ENCODE results near the gene SLC22A17. TPM values are rescaled to one million over a fixed set of nuclear protein-coding genes. Genes with fewer than 3 reads are reported as not detected.

The SLC22A17 gene
- total and polyA plus RNA-seq, 2 of the 13 experiments (the other 11 are each of a cell fraction or from before 2014, with no cell fraction given) = 0.95 to 1.1 TPM

DNA sequence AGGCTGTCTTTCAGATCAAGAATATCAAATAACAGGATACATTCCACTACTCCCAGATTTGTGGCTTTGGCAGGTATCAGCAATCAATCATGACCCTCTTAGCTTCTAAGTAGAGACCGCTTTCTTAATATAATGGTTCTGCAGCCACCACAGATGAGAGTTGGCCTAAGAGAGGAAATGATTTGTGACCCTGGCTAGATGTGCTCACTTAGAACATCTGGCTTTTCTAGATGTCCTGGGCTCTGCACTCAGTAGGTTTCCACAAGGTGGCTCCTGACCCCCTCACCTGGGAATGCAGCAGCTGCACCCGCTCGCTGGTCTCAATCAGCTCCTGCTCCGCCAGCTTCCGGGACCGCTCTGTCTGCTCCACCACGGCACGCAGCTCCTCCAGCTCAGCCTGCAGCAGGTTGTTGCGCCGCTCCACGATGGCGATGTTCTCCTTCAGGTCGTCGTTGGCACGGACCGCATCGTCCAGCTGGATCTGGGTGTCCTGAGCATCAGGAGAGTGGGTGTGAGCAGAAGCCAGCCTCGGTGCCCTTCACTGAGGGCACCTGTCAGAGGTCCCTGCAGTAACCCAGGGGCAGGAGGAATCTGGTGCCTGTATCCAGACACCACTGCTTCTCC is 33.1 kb upstream of the SLC22A17 start (continued):
- TF ChIP-seq KIAA2018 (CRISPR knock-in tag; IDR thresholded peaks at IDR 0.05; ENCODE audit: borderline replicate concordance) (no peak), HMG20A (CRISPR knock-in tag; IDR thresholded peaks at IDR 0.05; ENCODE audit: borderline replicate concordance) (no peak), ARID2 (CRISPR knock-in tag; IDR thresholded peaks at IDR 0.05; ENCODE audit: borderline replicate concordance) (no peak), ZNF768 (CRISPR knock-in tag; IDR thresholded peaks at IDR 0.05) (peak; percentile 20; the same call in 1 of the 2 replicates), NFATC3 (CRISPR knock-in tag; IDR thresholded peaks at IDR 0.05) (no peak), ELF1 (CRISPR knock-in tag; IDR thresholded peaks at IDR 0.05) (peak; percentile 62), SMAD9 (CRISPR knock-in tag; IDR thresholded peaks at IDR 0.05) (no peak), KLF9 (CRISPR knock-in tag; IDR thresholded peaks at IDR 0.05; ENCODE audit: low read depth) (no peak), ZNF839 (CRISPR knock-in tag; IDR thresholded peaks at IDR 0.05; ENCODE audit: borderline replicate concordance) (0 out of 2 replicates have a peak, but pooled peaks have one; percentile 45), STAG1 (CRISPR knock-in tag; IDR thresholded peaks at IDR 0.05) (peak; percentile 55), HINFP (CRISPR knock-in tag; IDR thresholded peaks at IDR 0.05; ENCODE audit: low read depth) (0 out of 2 replicates have a peak, but pooled peaks have one; percentile 29), ATF4 (CRISPR knock-in tag; IDR thresholded peaks at IDR 0.05) (no peak), KDM4B (CRISPR knock-in tag; IDR thresholded peaks at IDR 0.05) (no peak)
- TF ChIP-seq, protein P1, sequence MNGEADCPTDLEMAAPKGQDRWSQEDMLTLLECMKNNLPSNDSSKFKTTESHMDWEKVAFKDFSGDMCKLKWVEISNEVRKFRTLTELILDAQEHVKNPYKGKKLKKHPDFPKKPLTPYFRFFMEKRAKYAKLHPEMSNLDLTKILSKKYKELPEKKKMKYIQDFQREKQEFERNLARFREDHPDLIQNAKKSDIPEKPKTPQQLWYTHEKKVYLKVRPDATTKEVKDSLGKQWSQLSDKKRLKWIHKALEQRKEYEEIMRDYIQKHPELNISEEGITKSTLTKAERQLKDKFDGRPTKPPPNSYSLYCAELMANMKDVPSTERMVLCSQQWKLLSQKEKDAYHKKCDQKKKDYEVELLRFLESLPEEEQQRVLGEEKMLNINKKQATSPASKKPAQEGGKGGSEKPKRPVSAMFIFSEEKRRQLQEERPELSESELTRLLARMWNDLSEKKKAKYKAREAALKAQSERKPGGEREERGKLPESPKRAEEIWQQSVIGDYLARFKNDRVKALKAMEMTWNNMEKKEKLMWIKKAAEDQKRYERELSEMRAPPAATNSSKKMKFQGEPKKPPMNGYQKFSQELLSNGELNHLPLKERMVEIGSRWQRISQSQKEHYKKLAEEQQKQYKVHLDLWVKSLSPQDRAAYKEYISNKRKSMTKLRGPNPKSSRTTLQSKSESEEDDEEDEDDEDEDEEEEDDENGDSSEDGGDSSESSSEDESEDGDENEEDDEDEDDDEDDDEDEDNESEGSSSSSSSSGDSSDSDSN (CRISPR knock-in tag; IDR thresholded peaks at IDR 0.05) = 0 out of 2 replicates have a peak, but pooled peaks have one; percentile 28
- TF ChIP-seq, protein P2, sequence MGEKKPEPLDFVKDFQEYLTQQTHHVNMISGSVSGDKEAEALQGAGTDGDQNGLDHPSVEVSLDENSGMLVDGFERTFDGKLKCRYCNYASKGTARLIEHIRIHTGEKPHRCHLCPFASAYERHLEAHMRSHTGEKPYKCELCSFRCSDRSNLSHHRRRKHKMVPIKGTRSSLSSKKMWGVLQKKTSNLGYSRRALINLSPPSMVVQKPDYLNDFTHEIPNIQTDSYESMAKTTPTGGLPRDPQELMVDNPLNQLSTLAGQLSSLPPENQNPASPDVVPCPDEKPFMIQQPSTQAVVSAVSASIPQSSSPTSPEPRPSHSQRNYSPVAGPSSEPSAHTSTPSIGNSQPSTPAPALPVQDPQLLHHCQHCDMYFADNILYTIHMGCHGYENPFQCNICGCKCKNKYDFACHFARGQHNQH (CRISPR knock-in tag; IDR thresholded peaks at IDR 0.05) = no peak
